Measurements from ENCODE around the gene LCN12.

LCN12 gene

DNA sequence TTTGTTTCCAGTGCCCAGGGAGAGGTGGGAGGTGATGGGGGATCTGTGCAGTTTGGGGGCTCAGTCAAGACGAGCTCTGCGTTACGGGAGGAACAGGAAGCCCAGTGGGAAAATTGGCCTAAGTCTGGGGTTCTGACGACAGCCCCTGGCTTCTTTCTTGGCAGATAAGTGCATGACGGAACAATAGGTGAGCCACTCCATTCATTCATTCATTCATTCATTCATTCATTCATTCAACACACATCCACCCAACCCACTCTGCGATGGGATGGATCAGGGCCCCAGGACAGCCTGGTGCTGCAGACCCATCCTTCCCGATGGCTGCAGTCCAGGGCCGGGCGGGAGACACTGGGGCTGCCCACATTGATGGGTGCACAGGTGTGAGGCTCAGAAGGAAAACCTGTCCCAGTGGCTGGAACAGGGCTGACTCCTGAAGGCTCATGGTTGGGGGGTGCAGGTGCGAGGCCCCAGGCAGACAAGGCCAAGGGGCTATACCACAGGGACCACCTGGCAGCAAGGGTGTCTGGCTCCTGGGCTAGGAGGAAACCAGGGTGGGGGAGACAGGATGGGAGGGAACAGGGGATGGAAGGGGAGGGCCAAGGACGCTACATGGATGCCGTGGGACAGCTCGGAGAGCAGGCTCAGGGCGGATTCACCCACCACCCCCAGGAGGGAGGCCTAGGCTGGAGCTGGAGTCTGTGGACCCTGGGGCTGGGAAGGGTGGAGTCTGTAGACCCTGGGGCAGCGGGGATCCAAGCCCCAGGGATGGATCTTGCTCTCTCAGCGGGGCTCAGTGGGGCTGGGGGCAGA is 28.8 kb downstream of the LCN12 start:
- Histone ChIP-seq H3K18ac (ENCODE audit: low read length) (peak overlapping the region; percentile 71), H3K27ac (replicated peaks; ENCODE audit: low read length) (no peak overlapping the region), H3K4me1 (ENCODE audit: control insufficient read depth in 2 of 2, insufficient read depth in 1 of 2, low read depth in 1 of 2, low read length in 2 of 2) (peaks cover 0 to 10% of the 10 kb centered on the region in 2 donors), H2AK5ac (ENCODE audit: low read depth, low read length) (peak overlapping the region; percentile 84), H2AFZ (ENCODE audit: low read length) (no peak overlapping the region), H3K9ac (ENCODE audit: low read depth, low read length, poor library complexity) (no peak overlapping the region), H3K4ac (ENCODE audit: low read length) (no peak overlapping the region), H2BK12ac (ENCODE audit: low read length) (no peak overlapping the region), H3K9me3 (replicated peaks in 1 of 2; ENCODE audit: control insufficient read depth in 2 of 2, insufficient read depth in 1 of 2, low read depth in 1 of 2, low read length in 2 of 2) (no peaks in the 10 kb centered on the region), H3K14ac (ENCODE audit: low read length) (peak overlapping the region; percentile 56), H3K36me3 (replicated peaks in 1 of 2; ENCODE audit: control insufficient read depth in 2 of 2, insufficient read depth in 2 of 2, low read length in 2 of 2) (no peaks in the 10 kb centered on the region), H2BK15ac (ENCODE audit: low read length) (peak overlapping the region; percentile 81), H3K27me3 (ENCODE audit: control insufficient read depth in 3 of 3, insufficient read depth in 3 of 3, low read depth in 1 of 3, low read length in 3 of 3) (peaks cover 4 to 71% (median 39%) of the 10 kb centered on the region in 3 experiments), H2BK5ac (ENCODE audit: low read length) (peak overlapping the region; percentile 66), H4K8ac (ENCODE audit: low read depth, low read length) (no peak overlapping the region), H3K79me1 (ENCODE audit: low read depth, low read length) (no peaks in the 10 kb centered on the region), H3K23ac (ENCODE audit: low read depth, low read length, poor library complexity) (peak overlapping the region; percentile 85), H3K4me2 (ENCODE audit: insufficient read depth, low read length, poor library complexity, severe bottlenecking) (no peak overlapping the region), H4K91ac (ENCODE audit: low read depth, low read length, poor library complexity) (peak overlapping the region; percentile 53), H3K4me3 (ENCODE audit: low read length in 2 of 2) (no peak overlapping the region), H2BK120ac (ENCODE audit: low read depth, low read length) (peak overlapping the region; percentile 17)
- no CpG with 5 or more reads among the region's 16 CpGs for WGBS, 2 donors (ENCODE audit: extremely low coverage in 2 of 2, insufficient read length in 2 of 2, insufficient replicate concordance in 1 of 2)
- no peak for DNase-seq (ENCODE audit: low spot score)

DNA sequence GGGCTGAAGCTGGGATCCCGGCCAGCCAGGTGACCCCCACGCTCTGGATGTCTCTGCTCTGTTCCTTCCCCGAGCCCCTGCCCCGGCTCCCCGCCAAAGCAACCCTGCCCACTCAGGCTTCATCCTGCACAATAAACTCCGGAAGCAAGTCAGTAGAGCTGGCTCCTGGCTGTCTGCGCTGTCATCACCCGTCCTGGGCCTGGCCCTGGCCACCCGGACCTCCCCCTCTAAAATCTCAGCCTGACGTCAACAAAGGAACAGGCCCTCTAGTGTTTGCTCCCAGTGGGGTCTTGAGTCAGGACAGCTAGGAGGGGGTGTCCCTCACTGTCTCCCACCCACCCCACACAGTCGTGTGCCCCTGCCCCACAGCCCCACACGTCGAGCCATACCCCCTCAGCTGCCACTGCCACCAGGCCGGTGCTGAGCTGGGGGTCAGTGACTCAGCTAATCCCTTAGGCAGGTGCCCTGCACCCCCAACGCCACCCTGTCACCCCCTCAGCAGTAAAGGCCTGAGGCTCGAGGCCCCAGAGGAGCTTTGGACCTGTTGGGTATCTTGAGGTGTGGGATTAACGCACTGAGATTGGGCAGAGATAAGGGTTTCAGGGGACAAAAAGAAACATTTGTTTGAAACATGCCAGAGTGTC is 29.6 kb downstream of the LCN12 start:
- Histone ChIP-seq H3K18ac (ENCODE audit: low read length) (no peak overlapping the region), H2AFZ (ENCODE audit: low read length) (no peak overlapping the region), H3K79me1 (ENCODE audit: low read depth, low read length) (no peaks in the 10 kb centered on the region), H3K9ac (ENCODE audit: low read depth, low read length, poor library complexity) (no peak overlapping the region), H2BK5ac (ENCODE audit: low read length) (peak overlapping the region; percentile 66), H3K4me2 (ENCODE audit: insufficient read depth, low read length, poor library complexity, severe bottlenecking) (no peak overlapping the region), H3K14ac (ENCODE audit: low read length) (peak overlapping the region; percentile 56), H2BK120ac (ENCODE audit: low read depth, low read length) (no peak overlapping the region), H3K27ac (replicated peaks; ENCODE audit: low read length) (no peak overlapping the region), H3K4ac (ENCODE audit: low read length) (no peak overlapping the region), H3K23ac (ENCODE audit: low read depth, low read length, poor library complexity) (no peak overlapping the region), H3K27me3 (ENCODE audit: control insufficient read depth in 3 of 3, insufficient read depth in 3 of 3, low read depth in 1 of 3, low read length in 3 of 3) (peaks cover 4 to 64% (median 44%) of the 10 kb centered on the region in 3 experiments), H4K8ac (ENCODE audit: low read depth, low read length) (no peak overlapping the region), H4K91ac (ENCODE audit: low read depth, low read length, poor library complexity) (no peak overlapping the region), H2BK15ac (ENCODE audit: low read length) (no peak overlapping the region), H3K4me1 (ENCODE audit: control insufficient read depth in 2 of 2, insufficient read depth in 1 of 2, low read depth in 1 of 2, low read length in 2 of 2) (peaks cover 0 to 10% of the 10 kb centered on the region in 2 donors), H3K36me3 (replicated peaks in 1 of 2; ENCODE audit: control insufficient read depth in 2 of 2, insufficient read depth in 2 of 2, low read length in 2 of 2) (no peaks in the 10 kb centered on the region), H3K4me3 (ENCODE audit: low read length in 2 of 2) (no peak overlapping the region), H2BK12ac (ENCODE audit: low read length) (no peak overlapping the region), H3K9me3 (replicated peaks in 1 of 2; ENCODE audit: control insufficient read depth in 2 of 2, insufficient read depth in 1 of 2, low read depth in 1 of 2, low read length in 2 of 2) (no peaks in the 10 kb centered on the region), H2AK5ac (ENCODE audit: low read depth, low read length) (peak overlapping the region; percentile 76)
- no CpG with 5 or more reads among the region's 17 CpGs for WGBS, 2 donors (ENCODE audit: extremely low coverage in 2 of 2, insufficient read length in 2 of 2, insufficient replicate concordance in 1 of 2)
- DNase-seq (ENCODE audit: low spot score), result no peak

DNA sequence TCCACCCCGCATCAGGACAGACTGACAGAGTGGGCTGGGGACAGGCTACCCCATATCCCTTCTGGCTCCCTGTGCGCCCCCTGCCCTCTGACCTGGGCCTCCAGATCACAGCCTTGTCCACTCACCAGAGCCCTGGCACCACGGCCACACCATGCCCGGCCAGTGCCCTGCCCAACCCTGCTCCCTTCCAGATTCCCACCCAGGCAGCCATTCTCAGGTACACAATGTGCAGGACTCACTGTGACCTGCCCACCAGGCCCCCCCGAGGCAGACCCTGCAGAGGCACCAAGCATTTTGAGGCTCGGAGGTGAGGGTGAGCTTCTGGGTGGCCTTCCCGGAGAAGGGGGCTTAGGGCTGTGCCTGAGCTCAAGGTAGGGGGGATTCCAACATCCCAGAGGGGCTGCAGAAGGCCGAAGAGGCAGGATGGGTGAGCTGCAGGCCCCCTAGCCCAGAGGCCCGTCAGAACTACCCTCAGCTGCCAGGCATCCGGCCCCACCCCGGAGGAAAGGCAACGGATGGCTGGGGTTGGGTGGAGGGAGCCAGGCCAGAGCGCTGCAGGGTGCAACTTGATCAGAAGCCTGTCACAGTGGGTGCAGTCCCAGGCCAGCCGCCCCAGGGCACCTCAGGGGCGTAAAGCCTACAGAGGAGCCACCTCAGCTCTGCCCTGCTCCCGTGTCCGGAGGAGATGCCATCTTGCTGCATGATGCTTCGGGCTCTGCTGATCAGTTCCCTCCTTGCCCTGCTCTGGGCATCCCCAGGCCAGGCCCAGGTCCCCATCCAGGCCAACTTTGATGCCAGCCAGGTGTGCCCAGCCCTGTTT is 30.4 kb downstream of the LCN12 start, which contains the start of gene LCNL1:
TSS of gene LCNL1 (plus strand) at position 762 of the 820 bp plus-strand sequence. CDS start 594 bp downstream, outside the sequence.
- H2BK120ac ChIP-seq (ENCODE audit: low read depth, low read length), result no peak within 1 kb of the TSS
- peaks cover 0 to 6% of the 10 kb centered on the region in 2 donors for H3K4me1 ChIP-seq (ENCODE audit: control insufficient read depth in 2 of 2, insufficient read depth in 1 of 2, low read depth in 1 of 2, low read length in 2 of 2)
- no peaks in the 10 kb centered on the region for H3K36me3 ChIP-seq (replicated peaks in 1 of 2; ENCODE audit: control insufficient read depth in 2 of 2, insufficient read depth in 2 of 2, low read length in 2 of 2)
- no peak within 1 kb of the TSS for H3K4me3 ChIP-seq (ENCODE audit: low read length in 2 of 2)
- no CpG with 5 or more reads among the region's 18 CpGs for WGBS, 2 donors (ENCODE audit: extremely low coverage in 2 of 2, insufficient read length in 2 of 2, insufficient replicate concordance in 1 of 2)
- peaks cover 4 to 57% (median 39%) of the 10 kb centered on the region in 3 experiments for H3K27me3 ChIP-seq (ENCODE audit: control insufficient read depth in 3 of 3, insufficient read depth in 3 of 3, low read depth in 1 of 3, low read length in 3 of 3)
- no peak within 1 kb of the TSS for H3K14ac ChIP-seq (ENCODE audit: low read length)
- no peak for DNase-seq (ENCODE audit: low spot score)
- H3K79me1 ChIP-seq (ENCODE audit: low read depth, low read length), result no peaks in the 10 kb centered on the region
- no peak within 1 kb of the TSS for H3K18ac ChIP-seq (ENCODE audit: low read length)
- no peak within 1 kb of the TSS for H4K8ac ChIP-seq (ENCODE audit: low read depth, low read length)
- H2BK5ac ChIP-seq (ENCODE audit: low read length), result no peak within 1 kb of the TSS
- H3K27ac ChIP-seq (replicated peaks; ENCODE audit: low read length), result no peak within 1 kb of the TSS
- H3K9ac ChIP-seq (ENCODE audit: low read depth, low read length, poor library complexity), result peak within 1 kb of the TSS; percentile 60
- no peak within 1 kb of the TSS for H2AFZ ChIP-seq (ENCODE audit: low read length)
- peak within 1 kb of the TSS; percentile 90 for H2AK5ac ChIP-seq (ENCODE audit: low read depth, low read length)
- H3K23ac ChIP-seq (ENCODE audit: low read depth, low read length, poor library complexity), result peak within 1 kb of the TSS; percentile 65
- H2BK12ac ChIP-seq (ENCODE audit: low read length), result peak within 1 kb of the TSS; percentile 46
- no peak within 1 kb of the TSS for H4K91ac ChIP-seq (ENCODE audit: low read depth, low read length, poor library complexity)
- peak within 1 kb of the TSS; percentile 21 for H2BK15ac ChIP-seq (ENCODE audit: low read length)
- H3K9me3 ChIP-seq (replicated peaks in 1 of 2; ENCODE audit: control insufficient read depth in 2 of 2, insufficient read depth in 1 of 2, low read depth in 1 of 2, low read length in 2 of 2), result no peaks in the 10 kb centered on the region
- no peak within 1 kb of the TSS for H3K4me2 ChIP-seq (ENCODE audit: insufficient read depth, low read length, poor library complexity, severe bottlenecking)
- H3K4ac ChIP-seq (ENCODE audit: low read length), result no peak within 1 kb of the TSS
